HG03439 (cell line): Measurements from ENCODE around the gene NBEAL2.
"Not testable (repeated sequence)": the region's sequence is repeated elsewhere in the genome, so short reads cannot be mapped to it uniquely, and the experiment has no call there.

ENCODE experiments used
- ATAC-seq: cut with Tn5 transposase; IDR thresholded peaks from one replicate; pipeline ENCODE4 v1.9.1; 2021; ENCODE audit warnings: mild to moderate bottlenecking, moderate library complexity; ENCODE audit not compliant: unreplicated experiment

The NBEAL2 gene

DNA sequence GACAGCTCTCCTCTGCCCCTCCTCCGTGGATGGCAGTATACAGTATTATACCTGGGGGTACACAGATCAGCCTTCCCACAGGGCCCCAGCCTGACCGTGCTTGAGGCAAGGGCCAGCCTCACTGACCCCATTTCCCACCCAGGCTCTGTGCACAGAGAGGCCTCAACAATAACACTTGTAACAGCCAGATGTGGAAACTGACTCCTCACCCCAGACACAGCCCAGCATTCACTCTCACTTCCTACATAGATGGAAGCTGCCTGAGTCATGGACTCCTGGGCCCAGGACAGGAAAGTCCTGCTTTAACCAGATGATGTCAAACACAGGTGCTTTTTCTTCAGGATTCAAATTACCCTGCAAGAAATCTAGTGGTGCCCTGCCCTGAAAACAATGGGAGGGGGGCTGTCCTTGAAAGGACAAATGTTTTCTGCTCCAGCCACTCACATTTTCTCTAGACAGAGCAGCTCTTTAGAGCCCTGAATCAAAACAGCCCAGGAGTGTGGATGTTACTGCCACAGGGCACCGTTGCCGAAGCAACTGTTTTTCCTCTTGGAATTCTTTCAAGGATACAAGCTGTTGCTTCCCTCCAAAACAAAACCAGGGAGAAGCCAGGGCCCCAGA lies 19.3 kb upstream of the NBEAL2 start:
- ATAC-seq = no peak

DNA sequence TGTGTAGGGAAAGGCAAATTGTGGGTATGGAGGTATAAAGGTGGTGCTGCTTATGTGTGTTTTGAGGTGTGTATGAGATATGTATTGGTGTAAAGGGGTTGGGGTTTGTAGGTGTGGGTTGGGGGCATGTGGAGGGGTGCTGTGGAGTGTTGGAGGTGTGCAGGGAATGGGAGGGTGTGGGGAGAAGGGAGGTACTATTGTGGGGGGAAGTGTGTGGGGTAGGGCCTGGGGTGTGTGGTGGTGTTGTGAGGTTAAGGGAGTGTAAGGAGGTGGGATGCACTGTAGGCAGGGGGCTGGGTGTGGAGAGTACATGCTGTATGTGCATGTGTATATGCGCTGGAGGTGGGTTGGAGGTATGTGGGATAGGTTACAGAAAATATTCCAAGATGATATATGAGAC lies 18.6 kb upstream of the NBEAL2 start:
- ATAC-seq = no peak

DNA sequence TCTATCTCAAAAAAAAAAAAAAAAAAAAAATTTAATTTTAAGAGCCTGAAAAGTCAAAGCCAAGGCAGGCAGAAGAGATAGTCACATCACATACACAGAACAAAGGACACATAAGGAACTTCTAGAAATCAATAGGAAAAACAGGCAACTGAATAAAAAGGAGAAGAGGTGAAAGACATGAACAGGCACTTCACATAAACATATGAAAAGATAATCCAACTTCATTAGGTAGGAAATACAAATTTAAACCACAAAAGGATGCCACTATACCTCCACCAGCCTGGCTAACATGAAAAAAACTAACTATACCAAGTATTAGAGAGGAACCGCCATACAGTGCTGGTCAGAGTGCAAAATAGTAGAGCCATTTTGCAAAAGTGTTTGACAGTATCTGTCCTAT lies 17.0 kb upstream of the NBEAL2 start:
- no peak for ATAC-seq

DNA sequence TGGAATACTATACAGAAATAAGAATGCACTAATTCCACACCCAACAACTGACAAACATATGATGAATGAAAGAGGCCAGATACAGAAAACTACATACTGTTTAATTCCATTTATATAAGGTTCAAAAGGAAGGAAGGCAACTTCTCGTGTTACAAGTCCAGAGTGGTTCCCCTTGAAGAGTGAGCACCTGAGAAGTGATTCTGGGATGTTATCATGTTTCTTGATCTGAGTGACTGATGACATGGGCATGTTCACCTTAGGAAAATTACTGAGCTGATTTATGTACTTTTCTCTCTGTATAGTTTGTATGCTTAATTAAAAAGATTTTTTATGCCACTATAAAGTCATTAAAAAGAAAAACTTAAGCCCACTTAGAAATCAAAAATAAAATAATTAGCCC lies 16.5 kb upstream of the NBEAL2 start:
- ATAC-seq = no peak

DNA sequence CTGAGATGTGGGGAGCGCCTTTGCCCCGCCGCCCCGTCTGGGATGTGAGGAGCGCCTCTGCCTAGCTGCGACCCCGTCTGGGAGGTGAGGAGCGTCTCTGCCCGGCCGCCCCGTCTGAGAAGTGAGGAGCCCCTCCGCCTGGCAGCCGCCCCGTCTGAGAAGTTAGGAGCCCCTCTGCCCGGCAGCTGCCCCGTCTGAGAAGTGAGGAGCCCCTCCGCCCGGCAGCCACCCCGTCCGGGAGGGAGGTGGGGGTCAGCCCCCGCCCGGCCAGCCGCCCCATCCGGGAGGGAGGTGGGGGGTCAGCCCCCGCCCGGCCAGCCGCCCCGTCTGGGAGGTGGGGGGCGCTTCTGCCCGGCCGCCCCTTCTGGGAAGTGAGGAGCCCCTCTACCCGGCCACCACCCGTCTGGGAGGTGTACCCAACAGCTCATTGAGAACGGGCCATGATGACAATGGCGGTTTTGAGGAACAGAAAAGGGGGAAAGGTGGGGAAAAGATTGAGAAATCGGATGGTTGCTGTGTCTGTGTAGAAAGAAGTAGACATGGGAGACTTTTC lies 15.4 kb upstream of the NBEAL2 start:
- not testable (repeated sequence) for ATAC-seq

DNA sequence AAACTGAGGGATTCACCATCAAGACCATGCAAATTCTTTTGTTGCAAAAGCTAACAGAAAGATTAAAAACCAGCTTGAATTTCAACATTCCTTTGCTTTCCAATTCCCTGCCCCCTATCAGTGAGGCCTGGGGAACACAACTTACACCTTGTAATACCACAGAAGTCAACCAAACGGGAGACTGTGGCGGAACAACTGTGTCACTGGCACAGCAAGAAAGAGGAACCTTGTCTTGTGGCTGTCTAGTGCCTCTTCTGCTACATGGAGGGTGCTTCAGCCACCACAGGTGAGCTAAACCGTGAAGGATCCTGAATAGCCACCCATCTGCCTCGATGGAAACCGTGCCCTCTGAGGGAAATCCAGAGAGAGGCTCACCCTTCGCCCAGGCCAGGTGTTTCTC lies 14.3 kb upstream of the NBEAL2 start:
- no peak for ATAC-seq

DNA sequence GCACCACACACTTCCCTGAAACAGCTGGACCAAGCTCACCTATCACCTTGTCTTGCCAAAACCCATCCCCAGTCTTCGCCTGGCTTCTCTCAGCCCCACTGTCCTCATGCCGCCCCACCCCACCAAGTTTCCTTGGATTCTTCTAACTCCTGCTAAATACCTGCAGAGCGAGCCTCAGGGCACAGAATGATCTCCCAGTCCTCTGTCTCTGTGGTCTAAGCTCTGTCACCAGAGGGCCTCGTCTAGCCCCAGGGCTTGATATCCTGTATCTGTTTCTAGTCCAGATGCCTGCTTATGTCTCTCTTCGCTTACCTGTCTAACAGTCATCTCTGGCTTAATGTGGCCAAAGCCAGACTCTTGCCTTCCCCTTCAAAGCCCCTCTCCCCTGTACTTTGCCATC lies 12.7 kb upstream of the NBEAL2 start:
- no peak for ATAC-seq

DNA sequence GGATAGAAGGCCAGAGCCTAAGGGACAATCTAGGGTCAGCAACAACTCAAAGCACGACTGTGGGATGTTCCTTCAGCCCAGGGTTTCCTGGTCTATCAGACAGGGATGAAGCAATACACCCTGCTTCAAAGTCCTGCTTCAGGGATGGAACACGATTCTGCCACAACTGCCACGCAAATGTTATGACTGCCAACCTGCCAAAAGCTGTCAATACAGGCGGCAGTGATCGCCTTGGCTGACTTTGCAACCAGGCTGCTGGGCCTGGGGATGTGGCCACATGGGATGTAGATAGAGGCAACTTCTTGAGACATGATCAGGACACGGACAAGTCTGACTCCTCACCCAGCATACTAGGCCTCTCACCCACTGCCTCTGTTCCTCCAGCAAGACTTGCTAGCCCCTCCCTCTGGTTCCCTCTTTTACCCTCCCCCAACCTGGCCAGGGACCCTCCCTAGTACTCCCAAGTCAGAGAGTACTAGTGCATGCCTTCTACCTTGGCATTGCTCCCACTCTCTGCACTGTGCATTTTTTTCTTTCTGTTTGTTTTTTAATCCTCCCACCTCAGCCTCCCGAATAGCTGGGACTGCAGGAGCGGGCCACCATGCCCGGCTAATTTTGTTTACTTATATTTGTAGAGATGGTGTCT lies 10.6 kb upstream of the NBEAL2 start:
- no peak for ATAC-seq

DNA sequence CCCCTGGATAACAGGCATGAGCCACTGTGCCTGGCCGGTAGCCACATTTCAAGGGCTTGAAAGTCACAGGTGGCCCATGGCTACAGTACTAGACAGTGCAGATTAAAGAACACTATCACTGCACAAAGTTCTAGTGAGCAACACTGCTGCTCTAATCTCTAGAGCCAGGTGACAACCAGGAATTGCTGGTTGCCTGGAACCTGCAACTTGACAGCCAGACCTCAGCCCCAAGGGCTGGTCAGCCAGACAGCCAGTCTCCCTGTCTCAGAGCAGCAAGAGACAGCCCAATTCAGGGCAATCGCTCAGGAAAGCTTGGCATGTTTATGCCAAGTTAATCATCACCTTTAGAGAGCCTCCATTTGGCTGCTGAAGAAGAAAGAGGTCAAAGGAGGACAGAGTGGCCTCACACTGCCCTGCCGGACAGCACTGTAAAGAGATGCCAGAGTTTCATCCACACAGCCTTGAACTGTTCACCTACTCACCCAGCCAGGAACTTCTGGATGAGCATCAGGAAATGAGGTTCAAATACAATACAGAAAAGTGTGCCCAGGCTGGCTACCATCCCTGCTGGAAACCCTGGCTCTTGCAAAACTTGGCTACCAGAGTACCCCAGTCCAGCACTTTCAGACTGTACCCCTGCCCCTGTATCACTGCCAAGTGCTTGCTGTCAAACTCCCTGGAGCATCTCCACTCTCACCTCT lies 8.9 kb upstream of the NBEAL2 start:
- ATAC-seq = no peak

DNA sequence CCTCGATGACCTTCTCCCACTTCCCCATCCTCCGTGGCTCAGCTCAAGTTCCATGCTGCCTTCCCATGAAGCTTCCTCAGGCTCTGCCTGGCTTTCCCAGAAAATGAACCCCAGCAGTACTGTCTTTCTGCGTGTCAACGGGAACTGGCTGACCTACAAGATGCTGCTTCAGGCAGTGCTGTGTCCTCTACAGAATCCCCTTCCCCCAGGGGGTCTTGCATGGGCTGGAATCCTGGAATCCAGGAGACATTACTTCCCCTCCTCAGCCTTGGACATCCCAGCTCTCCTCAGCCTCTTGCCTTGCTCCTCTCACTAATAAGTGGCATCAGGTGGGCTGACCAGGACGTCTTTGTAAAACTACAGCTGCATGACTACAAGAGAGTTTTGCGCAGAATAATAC lies 8.3 kb upstream of the NBEAL2 start:
- ATAC-seq = no peak

DNA sequence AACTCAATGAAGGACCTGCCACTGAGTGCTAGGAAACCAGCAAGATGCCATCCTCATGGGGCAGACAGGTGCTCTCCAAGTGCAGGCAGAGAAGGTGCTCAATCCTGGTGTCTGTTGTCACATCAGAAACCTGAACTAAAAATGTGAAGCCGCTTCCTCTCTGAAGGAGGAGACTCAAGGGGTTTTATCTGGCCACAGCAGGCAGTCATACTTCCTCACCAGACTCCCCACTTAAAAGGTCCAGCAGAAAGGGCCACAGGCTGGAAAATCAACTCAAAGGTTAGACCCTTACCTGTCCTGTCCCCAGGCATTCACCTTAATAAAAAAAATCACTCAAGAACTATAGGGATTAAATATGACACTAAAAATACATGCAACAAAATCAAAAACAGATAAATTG lies 7.7 kb upstream of the NBEAL2 start:
- ATAC-seq = no peak

DNA sequence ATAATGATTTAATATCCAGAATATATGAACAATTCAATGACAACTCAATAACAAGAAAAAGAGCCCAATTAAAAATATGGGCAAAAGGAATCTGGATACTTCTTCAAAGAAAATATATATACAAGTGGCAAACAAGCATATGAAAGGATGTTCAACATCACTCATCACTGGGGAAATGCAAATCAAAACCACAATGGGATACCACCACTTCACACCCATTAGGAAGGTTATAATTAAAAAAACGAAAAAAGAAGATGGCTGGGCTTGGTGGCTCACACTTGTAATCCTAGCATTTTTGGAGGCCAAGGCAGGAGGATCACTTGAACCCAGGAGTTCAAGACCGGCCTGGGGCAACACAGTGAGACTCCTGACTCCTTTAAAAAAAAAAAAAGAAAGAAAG lies 7.1 kb upstream of the NBEAL2 start:
- ATAC-seq = no peak

DNA sequence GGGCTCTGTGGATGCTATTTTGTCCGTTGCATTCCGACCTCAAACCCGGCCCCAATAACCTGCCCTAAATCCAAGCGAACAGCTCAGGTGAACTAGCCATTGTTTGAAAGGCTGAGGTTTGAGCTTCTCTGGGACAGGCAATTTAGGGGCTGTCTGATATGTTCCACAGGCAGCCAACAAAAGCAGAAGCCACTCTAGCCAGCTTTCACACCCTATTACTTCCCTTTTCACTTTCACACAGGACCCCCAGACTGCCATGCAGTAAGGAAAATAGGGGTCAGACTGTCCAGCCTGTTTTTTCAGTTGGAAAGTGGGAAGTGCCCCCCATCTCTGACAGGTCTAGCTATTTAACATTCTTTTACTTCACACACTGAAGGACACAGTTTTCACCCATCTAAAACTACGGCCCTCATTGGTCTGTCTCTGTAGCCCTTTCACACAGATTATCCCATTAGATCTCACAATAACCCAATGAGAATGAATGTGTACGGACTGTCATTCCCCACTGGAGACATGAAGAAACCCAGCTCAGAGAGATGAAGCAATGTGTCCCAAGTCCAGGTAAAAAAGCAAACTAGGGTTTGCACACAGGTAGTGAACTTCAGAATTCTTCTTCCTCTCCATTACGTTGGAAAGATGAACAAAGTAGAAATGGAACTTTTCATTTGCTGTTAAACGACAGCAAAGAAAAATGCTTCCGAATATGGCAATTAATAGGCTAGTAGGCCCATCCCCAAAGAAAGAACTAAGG lies 4.9 kb upstream of the NBEAL2 start:
- ATAC-seq = no peak

DNA sequence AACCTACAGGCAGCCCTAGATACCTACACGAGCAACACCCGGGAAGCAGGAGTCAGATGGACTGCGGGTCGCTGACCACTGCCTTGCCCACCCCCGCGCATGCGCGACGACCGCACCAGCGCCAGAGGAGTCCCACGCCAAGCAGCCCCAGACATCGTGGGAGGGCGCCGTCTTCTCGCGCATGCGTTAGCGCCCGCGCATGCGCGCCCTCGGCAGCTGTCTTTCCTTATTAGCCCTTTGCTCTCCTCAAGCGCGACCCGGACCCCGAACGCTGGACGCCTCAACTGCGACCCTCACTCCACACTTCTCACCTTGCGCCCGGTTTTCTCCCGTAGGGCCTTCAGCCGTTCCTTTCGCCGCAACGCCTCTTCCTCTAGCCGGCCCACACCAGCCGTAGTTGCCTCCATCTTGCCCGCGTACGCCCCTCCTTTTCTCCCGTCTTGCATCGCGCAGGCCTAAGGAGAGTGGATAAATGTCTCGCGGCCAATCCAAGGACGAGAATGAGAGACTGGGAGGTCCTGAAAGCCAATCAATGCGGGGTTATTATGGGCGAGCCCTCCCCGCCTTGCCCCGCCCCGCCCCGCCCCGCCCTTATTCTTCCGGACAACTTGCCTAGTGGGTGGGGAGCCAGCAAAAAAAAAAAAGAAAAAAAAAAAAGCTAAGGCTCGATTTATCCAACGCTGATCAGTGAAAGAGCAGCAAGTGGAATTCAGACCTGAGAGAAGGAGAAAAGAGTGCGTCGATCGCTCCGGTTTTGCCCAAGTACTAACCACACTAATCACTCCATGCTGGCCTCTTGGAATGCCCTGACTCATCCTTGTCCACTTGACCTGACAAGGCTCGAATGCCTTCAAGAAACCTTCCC lies 2.9 kb upstream of the NBEAL2 start, which contains the start of gene CCDC12:
Gene CCDC12 (minus strand): TSS at position 420 of the 865 bp plus-strand sequence. CDS start 13 bp downstream, at position 407.
- ATAC-seq = peak; percentile 59

DNA sequence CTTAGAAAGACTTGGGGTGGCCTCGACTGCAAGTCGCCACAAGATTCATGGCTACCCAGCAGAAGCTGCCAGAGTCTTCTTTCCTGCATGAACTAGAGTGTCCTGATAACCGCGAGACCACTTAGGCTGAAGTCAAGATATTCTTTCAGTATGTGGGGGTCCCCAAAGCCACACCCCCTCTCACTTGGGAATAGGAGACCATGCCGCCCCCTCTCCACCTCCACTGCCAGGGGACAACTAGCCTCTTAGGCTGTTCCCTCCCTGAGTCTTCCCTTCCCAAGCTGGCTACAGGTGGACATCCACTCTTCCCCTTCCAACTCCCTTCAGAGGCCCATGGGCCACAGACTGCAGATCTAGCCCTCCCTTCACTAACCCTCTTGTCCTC lies 1.7 kb upstream of the NBEAL2 start:
- ATAC-seq = no peak

DNA sequence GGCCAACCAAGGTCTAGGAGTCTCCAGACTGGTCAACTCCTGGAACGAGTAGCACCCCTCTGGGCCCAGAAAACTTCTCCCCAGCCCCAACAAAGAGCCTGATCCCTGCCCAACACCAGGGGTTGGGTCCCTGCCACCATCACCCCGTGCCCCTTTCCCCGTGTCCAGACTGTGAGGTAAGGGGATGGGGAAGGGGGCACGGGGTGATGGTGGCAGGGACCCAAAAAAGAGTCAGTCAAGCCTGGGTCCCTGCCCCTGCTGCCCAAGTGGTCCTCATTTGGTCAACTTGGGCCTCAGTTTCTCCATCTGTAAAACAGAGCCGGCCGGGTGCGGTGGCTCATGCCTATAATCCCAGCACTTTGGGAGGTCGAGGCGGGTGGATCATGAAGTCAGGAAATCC lies 1.1 kb upstream of the NBEAL2 start:
- ATAC-seq = no peak

DNA sequence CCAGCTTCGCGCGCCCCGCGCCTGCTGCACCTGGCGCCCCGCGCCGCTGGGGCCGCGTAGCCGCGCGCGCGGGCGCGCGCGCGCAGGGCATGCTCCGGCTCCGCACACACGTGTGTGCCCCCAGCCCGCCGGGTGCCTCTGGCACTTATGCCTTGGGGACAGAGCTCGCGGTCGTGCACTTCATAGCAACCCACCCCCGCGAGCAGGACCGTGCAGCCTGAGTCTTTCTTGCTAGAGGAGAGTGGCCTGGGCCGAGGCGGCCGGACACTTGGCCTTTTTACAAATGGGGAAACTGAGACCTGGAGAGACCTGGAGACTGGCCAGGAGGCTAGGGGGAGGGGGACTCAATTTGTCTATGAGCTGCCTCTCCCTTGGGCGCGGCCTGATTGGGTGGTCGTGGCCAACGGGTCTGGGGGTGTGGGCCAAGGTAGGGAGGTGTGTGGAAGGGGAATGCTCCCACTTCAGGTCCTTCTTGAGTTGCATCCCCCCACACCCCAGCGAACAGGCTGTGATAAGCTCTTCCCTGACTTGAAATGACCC lies 562 bp downstream of the NBEAL2 start:
- peak; percentile 2 for ATAC-seq

DNA sequence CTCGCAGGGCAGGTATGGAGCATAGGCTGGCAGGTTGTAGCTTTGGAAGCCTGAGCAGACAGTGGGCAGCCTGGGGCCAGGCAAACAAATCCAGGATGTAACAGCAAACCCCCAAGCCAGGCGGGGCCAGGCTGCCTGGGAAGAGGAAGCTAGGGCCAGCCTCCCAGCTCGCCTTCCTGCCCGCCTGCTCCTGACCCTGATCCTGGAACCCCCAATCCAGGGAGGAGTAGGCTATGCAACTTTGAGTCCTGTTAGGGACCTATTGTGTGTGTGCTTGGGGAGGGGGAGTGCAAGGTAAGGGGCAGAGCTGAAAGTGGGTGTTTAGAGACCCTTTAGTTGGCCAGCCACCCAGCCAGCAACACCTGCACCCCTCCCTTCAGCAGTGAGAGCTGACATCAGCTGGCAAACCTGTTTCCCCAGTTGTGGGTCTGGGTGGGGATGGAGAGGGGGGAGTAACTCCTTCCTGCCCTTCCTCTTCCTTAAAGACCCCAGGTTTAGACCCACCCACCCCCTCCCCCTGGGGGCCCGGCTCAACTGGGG lies 2.5 kb downstream of the NBEAL2 start:
- ATAC-seq = no peak

DNA sequence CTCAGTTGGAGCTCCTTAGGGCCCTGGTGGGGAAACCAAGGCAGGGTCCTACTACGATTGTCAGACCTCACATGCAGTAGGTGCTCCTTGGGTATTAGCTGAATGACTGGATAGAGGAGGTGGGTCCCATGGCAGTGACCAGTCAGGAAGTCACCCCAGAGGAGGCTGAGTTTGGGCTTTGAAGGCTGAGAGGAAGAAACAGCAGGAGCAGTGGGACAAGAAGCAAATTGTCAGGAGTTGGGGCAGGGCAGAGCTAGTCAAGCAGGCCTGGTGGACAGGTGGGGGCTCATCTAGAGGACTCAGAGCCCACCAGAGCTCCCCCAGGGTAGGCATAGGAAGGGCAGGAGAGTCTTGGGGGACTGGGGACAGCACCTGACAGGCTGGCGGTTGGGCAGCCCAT lies 3.1 kb downstream of the NBEAL2 start:
- no peak for ATAC-seq
